ENCODE measurements around the gene EVX1.

DNA sequence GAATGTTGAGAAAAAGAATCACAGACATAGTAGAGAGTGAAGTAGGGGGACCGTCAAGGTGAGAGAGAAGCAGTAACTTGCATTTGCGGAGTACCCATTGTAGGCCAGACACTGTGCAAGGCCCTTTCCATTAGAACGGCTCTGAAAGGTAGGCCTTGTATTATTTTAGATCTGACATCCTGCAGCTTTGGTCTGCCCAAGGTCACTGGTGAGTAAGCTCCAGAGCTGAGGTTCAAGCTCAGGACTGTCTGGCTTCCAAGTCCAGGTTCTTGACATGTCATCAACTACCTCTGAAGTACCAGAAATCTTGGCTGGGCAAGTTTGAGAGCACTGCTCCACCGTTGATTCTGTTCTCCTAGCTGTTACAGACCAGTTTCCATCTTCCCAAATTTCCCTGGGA, 13.2 kb upstream of the EVX1 start:
- TF ChIP-seq EZH2 (IDR thresholded peaks at IDR 0.05; ENCODE audit: low read length, unreplicated experiment) = no peak
- TF ChIP-seq, protein P1, sequence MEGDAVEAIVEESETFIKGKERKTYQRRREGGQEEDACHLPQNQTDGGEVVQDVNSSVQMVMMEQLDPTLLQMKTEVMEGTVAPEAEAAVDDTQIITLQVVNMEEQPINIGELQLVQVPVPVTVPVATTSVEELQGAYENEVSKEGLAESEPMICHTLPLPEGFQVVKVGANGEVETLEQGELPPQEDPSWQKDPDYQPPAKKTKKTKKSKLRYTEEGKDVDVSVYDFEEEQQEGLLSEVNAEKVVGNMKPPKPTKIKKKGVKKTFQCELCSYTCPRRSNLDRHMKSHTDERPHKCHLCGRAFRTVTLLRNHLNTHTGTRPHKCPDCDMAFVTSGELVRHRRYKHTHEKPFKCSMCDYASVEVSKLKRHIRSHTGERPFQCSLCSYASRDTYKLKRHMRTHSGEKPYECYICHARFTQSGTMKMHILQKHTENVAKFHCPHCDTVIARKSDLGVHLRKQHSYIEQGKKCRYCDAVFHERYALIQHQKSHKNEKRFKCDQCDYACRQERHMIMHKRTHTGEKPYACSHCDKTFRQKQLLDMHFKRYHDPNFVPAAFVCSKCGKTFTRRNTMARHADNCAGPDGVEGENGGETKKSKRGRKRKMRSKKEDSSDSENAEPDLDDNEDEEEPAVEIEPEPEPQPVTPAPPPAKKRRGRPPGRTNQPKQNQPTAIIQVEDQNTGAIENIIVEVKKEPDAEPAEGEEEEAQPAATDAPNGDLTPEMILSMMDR (conservative IDR thresholded peaks at IDR 0.05; ENCODE audit: low read depth, low read length) = no peak

All from PC-3 (cell line).